Measurements from ENCODE around the gene AOPEP. TPM values are rescaled to one million over a fixed set of nuclear protein-coding genes. Genes with fewer than 3 reads are reported as not detected.

Gene AOPEP
- total and polyA plus RNA-seq, 9 of the 15 experiments (the other 6 are each of a cell fraction or from before 2014, with no cell fraction given), result 4.5 to 19.3 (median 13.5) TPM

DNA sequence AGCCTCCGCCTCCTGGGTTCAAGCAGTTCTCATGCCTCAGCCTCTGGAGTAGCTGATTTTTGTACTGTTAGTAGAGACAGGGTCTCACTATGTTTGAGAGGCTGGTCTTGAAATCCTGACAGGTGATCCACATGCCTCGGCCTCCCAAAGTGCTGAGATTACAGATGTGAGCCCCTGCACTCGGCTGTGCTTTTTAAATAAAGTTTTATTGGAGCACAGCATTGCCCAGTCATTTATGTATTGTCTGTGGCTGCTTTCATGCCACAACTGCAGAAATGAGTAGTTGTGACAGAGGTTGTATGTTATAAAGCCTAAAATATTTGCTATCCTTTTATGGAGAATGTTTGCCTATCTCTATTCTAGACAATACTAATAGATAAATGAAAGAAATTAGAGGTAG, 169.2 kb downstream of the AOPEP start (continued):
- TF ChIP-seq, protein P1, sequence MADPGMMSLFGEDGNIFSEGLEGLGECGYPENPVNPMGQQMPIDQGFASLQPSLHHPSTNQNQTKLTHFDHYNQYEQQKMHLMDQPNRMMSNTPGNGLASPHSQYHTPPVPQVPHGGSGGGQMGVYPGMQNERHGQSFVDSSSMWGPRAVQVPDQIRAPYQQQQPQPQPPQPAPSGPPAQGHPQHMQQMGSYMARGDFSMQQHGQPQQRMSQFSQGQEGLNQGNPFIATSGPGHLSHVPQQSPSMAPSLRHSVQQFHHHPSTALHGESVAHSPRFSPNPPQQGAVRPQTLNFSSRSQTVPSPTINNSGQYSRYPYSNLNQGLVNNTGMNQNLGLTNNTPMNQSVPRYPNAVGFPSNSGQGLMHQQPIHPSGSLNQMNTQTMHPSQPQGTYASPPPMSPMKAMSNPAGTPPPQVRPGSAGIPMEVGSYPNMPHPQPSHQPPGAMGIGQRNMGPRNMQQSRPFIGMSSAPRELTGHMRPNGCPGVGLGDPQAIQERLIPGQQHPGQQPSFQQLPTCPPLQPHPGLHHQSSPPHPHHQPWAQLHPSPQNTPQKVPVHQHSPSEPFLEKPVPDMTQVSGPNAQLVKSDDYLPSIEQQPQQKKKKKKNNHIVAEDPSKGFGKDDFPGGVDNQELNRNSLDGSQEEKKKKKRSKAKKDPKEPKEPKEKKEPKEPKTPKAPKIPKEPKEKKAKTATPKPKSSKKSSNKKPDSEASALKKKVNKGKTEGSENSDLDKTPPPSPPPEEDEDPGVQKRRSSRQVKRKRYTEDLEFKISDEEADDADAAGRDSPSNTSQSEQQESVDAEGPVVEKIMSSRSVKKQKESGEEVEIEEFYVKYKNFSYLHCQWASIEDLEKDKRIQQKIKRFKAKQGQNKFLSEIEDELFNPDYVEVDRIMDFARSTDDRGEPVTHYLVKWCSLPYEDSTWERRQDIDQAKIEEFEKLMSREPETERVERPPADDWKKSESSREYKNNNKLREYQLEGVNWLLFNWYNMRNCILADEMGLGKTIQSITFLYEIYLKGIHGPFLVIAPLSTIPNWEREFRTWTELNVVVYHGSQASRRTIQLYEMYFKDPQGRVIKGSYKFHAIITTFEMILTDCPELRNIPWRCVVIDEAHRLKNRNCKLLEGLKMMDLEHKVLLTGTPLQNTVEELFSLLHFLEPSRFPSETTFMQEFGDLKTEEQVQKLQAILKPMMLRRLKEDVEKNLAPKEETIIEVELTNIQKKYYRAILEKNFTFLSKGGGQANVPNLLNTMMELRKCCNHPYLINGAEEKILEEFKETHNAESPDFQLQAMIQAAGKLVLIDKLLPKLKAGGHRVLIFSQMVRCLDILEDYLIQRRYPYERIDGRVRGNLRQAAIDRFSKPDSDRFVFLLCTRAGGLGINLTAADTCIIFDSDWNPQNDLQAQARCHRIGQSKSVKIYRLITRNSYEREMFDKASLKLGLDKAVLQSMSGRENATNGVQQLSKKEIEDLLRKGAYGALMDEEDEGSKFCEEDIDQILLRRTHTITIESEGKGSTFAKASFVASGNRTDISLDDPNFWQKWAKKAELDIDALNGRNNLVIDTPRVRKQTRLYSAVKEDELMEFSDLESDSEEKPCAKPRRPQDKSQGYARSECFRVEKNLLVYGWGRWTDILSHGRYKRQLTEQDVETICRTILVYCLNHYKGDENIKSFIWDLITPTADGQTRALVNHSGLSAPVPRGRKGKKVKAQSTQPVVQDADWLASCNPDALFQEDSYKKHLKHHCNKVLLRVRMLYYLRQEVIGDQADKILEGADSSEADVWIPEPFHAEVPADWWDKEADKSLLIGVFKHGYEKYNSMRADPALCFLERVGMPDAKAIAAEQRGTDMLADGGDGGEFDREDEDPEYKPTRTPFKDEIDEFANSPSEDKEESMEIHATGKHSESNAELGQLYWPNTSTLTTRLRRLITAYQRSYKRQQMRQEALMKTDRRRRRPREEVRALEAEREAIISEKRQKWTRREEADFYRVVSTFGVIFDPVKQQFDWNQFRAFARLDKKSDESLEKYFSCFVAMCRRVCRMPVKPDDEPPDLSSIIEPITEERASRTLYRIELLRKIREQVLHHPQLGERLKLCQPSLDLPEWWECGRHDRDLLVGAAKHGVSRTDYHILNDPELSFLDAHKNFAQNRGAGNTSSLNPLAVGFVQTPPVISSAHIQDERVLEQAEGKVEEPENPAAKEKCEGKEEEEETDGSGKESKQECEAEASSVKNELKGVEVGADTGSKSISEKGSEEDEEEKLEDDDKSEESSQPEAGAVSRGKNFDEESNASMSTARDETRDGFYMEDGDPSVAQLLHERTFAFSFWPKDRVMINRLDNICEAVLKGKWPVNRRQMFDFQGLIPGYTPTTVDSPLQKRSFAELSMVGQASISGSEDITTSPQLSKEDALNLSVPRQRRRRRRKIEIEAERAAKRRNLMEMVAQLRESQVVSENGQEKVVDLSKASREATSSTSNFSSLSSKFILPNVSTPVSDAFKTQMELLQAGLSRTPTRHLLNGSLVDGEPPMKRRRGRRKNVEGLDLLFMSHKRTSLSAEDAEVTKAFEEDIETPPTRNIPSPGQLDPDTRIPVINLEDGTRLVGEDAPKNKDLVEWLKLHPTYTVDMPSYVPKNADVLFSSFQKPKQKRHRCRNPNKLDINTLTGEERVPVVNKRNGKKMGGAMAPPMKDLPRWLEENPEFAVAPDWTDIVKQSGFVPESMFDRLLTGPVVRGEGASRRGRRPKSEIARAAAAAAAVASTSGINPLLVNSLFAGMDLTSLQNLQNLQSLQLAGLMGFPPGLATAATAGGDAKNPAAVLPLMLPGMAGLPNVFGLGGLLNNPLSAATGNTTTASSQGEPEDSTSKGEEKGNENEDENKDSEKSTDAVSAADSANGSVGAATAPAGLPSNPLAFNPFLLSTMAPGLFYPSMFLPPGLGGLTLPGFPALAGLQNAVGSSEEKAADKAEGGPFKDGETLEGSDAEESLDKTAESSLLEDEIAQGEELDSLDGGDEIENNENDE (IDR thresholded peaks at IDR 0.05; ENCODE audit: low read depth, low read length), result no peak

Data from K562 (cell line).